Adrenal gland (tissue), 12 donors: ENCODE results near the gene MAN1A1. TPM values are rescaled to one million over a fixed set of nuclear protein-coding genes. Genes with fewer than 3 reads are reported as not detected.
"Not testable (repeated sequence)": the region's sequence is repeated elsewhere in the genome, so short reads cannot be mapped to it uniquely, and the experiment has no call there.

ENCODE experiments used
- DNase-seq, 7 donors: peaks; one replicate each; pipeline ENCODE4 v3.0.0-alpha.2; 2019 to 2020
- H3K27ac ChIP-seq, 5 donors: fragments of 200-600 bp; sonication (generic) in 4 of 5; 1 replicate in 3 of 5; 2 replicates in 2 of 5; pipeline versions ENCODE4 v1.5.1 to v1.8.0; 2016 to 2020; ENCODE audit warnings: mild to moderate bottlenecking in 1 of 5
- H3K27me3 ChIP-seq: fragments of 200-600 bp; 2 replicates; pipeline ENCODE4 v1.8.0; 2021
- H3K36me3 ChIP-seq, 2 donors: fragments of 200-600 bp; replicated peaks in 1 of 2; 1 replicate in 1 of 2; 2 replicates in 1 of 2; pipeline versions ENCODE4 v1.5.1 to v1.8.0; 2018 to 2022
- H3K4me1 ChIP-seq, 2 donors: fragments of 200-600 bp; replicated peaks in 1 of 2; 1 replicate in 1 of 2; 2 replicates in 1 of 2; pipeline versions ENCODE4 v1.5.1 to v1.8.0; 2018 to 2021
- H3K4me3 ChIP-seq, 4 donors: fragments of 200-600 bp; sonication (generic) in 3 of 4; one replicate each; pipeline ENCODE4 v1.5.1; 2016 to 2018
- H3K9me3 ChIP-seq, 3 donors: fragments of 200-600 bp; sonication (generic) in 1 of 3; replicated peaks in 1 of 3; 1 replicate in 2 of 3; 2 replicates in 1 of 3; pipeline versions ENCODE4 v1.5.1 to v1.8.0; 2016 to 2021
- POLR2A ChIP-seq, 2 donors: fragments of 450-650 bp; IDR thresholded peaks; one replicate each; pipeline ENCODE4 v1.6.1; 2017; ENCODE audit warnings: antibody characterized with exemption in 2 of 2, mild to moderate bottlenecking in 2 of 2, moderate library complexity in 1 of 2
- WGBS, 4 donors: extraction: QIAGEN DNeasy Blood & Tissue Kit in 2 of 4; methylation state at CpG; one replicate each; pipeline versions ENCODE4 v1.1.5 to v1.1.7; 2013 to 2017; 5-methylcytosine and 5-hydroxymethylcytosine counted together
- intact Hi-C, 2 donors: fragments of 100-400 bp; cut with DNase I; formaldehyde crosslinking; loops; one replicate each; pipeline versions ENCODE4 v1.14.1 to v1.15.0; 2022 to 2023
- polyA plus RNA-seq, 3 donors: library from polyadenylated mRNA; stranded (reverse); fragments of 200-250 nt in 2 of 3; fragments of 350-450 nt in 1 of 3; fragmentation: Illumina TruSeq in 1 of 3; extraction: RNeasy Lipid Tissue Mini Kit (QIAGEN cat#74804) in 1 of 3; gene quantifications; one replicate each; pipeline ENCODE4 v1.2.3, GENCODE V29; 2013 to 2014
- total RNA-seq, 9 donors: library from RNA; depleted of rRNA in 4 of 9; stranded (reverse); fragments of >200 nt in 4 of 9; fragments of 120-200 nt in 1 of 9; fragmentation: NEBNext Ultra II Directional in 1 of 9; extraction: Animal tissue kit (Norgen Biotek cat#: 25700) in 1 of 9; gene quantifications; one replicate each; pipeline versions ENCODE4 v1.1.0 to v1.2.4, GENCODE V29; 2013 to 2023
- TF ChIP-seq, protein P1 (sequence below), 6 experiments: fragments of 450-650 bp in 4 of 6; fragments of 200-600 bp in 2 of 6; sonication (generic) in 1 of 6; IDR thresholded peaks; 1 replicate in 5 of 6; 2 replicates in 1 of 6; pipeline versions ENCODE4 v1.5.1 to v1.8.0; 2016 to 2021; ENCODE audit warnings: antibody characterized with exemption in 6 of 6, mild to moderate bottlenecking in 2 of 6, moderate library complexity in 1 of 6
- donor health status: healthy with polysubstance abuse.
- donor health status: Bipolar disorder and iron deficiency.
- donor health status: DM: yes; HTN: yes; CAD: no.
- donor health status: DM: no; HTN: no; CAD: no.
- donor health status: DM: no; HTN: no; CAD: no.
- donor health status: DM: yes; HTN: yes; CAD: no.

Gene MAN1A1
- total and polyA plus RNA-seq, 12 donors = 11.1 to 178 (median 108) TPM

DNA sequence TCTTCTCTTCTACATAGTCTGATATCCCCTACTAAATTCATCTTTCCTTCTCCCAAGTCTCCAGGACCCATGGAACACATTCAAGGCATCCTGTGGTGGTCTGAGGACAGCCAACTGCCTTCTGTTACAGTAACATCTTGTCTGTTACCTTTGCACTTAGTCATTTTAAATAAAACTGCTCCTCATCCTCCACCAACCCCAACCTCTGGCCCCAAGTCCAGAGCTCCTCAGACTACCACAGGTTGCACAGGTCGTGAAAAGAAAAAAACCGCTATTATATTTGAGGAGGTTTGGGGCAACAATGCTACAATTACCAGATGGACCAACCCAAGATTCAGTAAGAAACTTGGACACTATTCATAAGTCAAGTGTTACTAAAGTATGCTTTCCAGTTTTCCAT lies 49.9 kb downstream of the MAN1A1 start:
- 94 to 100% (median 97%) methylated on average over 2 of the region's 2 CpGs for WGBS, 4 donors
- TF ChIP-seq, protein P1, sequence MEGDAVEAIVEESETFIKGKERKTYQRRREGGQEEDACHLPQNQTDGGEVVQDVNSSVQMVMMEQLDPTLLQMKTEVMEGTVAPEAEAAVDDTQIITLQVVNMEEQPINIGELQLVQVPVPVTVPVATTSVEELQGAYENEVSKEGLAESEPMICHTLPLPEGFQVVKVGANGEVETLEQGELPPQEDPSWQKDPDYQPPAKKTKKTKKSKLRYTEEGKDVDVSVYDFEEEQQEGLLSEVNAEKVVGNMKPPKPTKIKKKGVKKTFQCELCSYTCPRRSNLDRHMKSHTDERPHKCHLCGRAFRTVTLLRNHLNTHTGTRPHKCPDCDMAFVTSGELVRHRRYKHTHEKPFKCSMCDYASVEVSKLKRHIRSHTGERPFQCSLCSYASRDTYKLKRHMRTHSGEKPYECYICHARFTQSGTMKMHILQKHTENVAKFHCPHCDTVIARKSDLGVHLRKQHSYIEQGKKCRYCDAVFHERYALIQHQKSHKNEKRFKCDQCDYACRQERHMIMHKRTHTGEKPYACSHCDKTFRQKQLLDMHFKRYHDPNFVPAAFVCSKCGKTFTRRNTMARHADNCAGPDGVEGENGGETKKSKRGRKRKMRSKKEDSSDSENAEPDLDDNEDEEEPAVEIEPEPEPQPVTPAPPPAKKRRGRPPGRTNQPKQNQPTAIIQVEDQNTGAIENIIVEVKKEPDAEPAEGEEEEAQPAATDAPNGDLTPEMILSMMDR (IDR thresholded peaks at IDR 0.05) = no peak
- TF ChIP-seq POLR2A (IDR thresholded peaks at IDR 0.05) = no peak
- H3K27me3 ChIP-seq = no peaks in the 10 kb centered on the region
- H3K4me1 ChIP-seq = peaks cover 0 to 19% of the 10 kb centered on the region in 2 donors
- no peaks in the 10 kb centered on the region for H3K9me3 ChIP-seq
- no peak overlapping the region for H3K27ac ChIP-seq
- H3K36me3 ChIP-seq = peaks cover 0 to 6% of the 10 kb centered on the region in 2 donors
- H3K4me3 ChIP-seq = no peak overlapping the region
- DNase-seq = no peak
- intact Hi-C loops = no loop called here

DNA sequence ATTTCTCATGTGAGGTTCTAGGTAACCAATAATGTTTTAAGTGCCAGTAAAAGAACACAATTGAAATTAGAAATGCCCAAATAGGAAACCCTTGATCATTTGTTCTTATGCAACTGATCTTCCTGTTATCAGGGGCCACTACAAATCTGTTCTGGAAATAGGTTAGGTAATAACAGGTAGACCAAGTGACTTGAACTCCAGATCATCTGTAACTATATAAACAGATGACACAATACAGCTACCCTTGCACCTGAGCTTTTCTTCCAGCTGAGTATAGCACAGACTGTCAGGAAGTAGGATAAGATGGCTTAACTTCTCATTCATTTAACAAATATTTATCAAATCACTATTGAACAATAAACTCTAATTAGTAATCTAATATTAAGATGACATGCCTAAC lies 52.5 kb downstream of the MAN1A1 start:
- H3K9me3 ChIP-seq = no peaks in the 10 kb centered on the region
- DNase-seq = no peak
- no peak overlapping the region for H3K27ac ChIP-seq
- TF ChIP-seq, protein P1 (IDR thresholded peaks at IDR 0.05) = no peak
- no peak for TF ChIP-seq POLR2A (IDR thresholded peaks at IDR 0.05)
- H3K4me1 ChIP-seq = peaks cover 0 to 19% of the 10 kb centered on the region in 2 donors
- intact Hi-C loops = no loop called here
- no peak overlapping the region for H3K4me3 ChIP-seq
- H3K27me3 ChIP-seq = no peaks in the 10 kb centered on the region
- H3K36me3 ChIP-seq = peaks cover 0 to 6% of the 10 kb centered on the region in 2 donors

DNA sequence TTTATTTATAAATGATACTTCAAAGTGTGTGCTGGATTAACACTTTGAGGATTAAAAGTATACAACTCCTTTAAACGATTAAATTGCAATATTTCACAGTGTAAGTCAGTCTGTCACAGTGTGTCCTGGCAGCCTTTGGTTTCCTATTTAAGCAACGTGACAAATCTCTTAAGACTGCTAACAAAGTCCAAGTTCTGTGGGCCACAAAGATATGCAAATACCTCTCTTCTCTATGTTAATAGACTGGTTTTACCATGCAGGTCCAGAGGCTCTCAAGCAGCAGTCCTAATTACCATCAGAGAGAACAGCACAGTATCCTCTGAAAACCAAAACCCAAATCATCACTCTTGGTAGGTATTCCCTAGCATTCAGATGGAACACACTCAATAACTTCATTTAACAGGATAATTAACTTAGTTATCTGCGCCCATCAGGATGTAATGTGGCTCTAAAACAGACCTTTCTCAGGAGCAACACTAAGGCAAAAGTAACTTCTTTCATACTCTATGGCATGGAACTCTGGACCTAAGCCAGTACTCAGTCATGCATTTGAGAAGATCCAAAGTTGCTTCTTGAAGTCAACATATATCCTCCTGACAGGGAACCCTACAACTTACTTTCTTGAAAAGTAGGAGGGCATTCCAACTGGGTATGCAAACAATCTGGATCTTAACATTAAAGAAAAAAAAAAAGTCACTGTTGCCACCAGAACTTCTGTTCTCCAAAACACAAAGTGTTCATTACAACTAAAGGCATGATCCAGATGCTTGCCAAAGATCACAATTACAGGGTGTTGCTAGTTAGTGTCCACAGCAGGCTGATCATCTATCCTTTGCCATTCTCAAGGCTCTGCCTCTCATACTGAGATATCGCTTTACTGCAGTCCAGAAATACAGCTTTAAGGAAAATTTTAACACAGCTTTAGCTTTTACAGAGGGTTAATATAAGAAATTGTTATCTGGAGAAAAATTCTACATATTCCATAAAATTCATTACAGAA lies 53.2 kb downstream of the MAN1A1 start:
- no peak overlapping the region for H3K4me3 ChIP-seq
- TF ChIP-seq, protein P1 (IDR thresholded peaks at IDR 0.05) = no peak
- no peak for TF ChIP-seq POLR2A (IDR thresholded peaks at IDR 0.05)
- H3K36me3 ChIP-seq = peaks cover 0 to under 1% of the 10 kb centered on the region in 2 donors
- H3K9me3 ChIP-seq = no peaks in the 10 kb centered on the region
- H3K4me1 ChIP-seq = peaks cover 0 to 19% of the 10 kb centered on the region in 2 donors
- DNase-seq = no peak
- no peak overlapping the region for H3K27ac ChIP-seq
- H3K27me3 ChIP-seq = no peaks in the 10 kb centered on the region
- intact Hi-C loops = no loop called here
- 56 to 73% (median 70%) methylated on average over 4 of the region's 4 CpGs for WGBS, 4 donors

DNA sequence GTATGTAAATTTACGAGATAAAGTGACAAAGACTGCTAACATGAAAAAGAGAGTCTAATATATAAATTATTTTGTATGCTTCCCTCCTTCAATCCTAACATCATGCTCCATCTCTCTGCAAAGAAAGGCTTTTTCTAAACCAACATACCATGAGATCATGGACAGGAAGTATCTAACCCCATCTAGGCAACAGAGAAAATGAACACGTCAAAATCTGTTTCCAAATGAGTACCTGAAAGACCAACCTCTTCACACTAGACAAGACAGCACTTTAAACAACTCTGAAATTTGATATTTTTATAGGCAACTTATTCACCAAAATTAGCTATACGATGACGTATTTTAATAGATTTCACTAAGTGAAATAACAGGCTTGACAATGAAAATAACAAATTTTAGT lies 54.6 kb downstream of the MAN1A1 start:
- no peak for TF ChIP-seq POLR2A (IDR thresholded peaks at IDR 0.05)
- Histone ChIP-seq H3K9me3 (no peaks in the 10 kb centered on the region), H3K4me3 (no peak overlapping the region), H3K4me1 (peaks cover 0 to 19% of the 10 kb centered on the region in 2 donors), H3K36me3 (no peaks in the 10 kb centered on the region), H3K27ac (no peak overlapping the region), H3K27me3 (no peaks in the 10 kb centered on the region)
- intact Hi-C loops = no loop called here
- WGBS, 4 donors = 87 to 88% (median 88%) methylated on average over 4 of the region's 4 CpGs
- DNase-seq = no peak

DNA sequence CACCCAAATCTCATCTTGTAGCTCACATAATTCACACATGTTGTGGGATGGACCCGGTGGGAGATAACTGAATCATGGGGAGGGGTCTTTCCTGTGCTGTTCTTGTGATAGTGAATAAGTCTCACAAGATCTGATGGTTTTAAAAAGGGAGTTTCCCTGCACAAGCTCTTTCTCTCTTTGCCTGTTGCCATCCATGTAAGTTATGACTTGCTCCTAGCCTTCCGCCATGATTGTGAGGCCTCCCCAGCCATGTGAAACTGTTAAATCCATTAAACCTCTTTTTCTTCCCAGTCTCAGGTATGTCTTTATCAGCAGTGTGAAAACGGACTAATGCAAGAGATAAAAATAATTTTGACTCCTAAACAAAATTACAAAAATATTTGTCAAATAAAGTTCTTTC lies 58.5 kb downstream of the MAN1A1 start:
- H3K27ac ChIP-seq, H3K36me3 ChIP-seq, DNase-seq, H3K27me3 ChIP-seq, intact Hi-C loops, H3K9me3 ChIP-seq, H3K4me1 ChIP-seq, H3K4me3 ChIP-seq: not testable (repeated sequence)
- 90 to 95% (median 93%) methylated on average over 3 of the region's 3 CpGs for WGBS, 4 donors
